Measurements from ENCODE around the gene APBA2. TPM values are rescaled to one million over a fixed set of nuclear protein-coding genes. Genes with fewer than 3 reads are reported as not detected.

The APBA2 gene
- total RNA-seq, 1 donor from 2014 or later = 5.3 TPM

DNA sequence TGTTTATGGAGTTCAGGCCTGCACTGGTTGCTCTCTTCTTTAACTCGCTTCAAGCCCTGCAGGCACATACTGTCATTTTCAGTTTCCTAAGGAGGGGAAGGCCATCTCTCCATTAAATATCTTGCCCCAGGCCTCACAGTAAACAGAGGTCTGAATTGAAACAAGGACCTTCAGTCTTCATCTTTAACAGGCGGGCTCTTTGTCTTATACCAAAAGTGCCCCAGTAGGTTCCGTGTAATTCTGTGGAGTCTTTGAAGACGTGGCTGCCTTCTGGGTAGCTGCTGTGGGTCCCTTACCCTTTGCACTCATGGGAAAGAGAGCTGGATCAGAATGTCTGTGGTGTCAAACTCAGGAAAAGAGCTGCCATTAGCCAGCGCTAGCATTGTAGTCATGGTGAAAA lies 161.2 kb downstream of the APBA2 start:
- Histone ChIP-seq H3K27me3 (ENCODE audit: control insufficient read depth, insufficient read depth, low read length) (no peaks in the 10 kb centered on the region), H3K36me3 (ENCODE audit: control insufficient read depth, insufficient read depth, low read length) (no peaks in the 10 kb centered on the region), H3K4me3 (ENCODE audit: low read depth, low read length) (no peak overlapping the region)
- FAIRE-seq (no peak), DNase-seq (ENCODE audit: low read depth) (no peak)
- no peak for TF ChIP-seq CTCF (IDR thresholded peaks at IDR 0.05; ENCODE audit: insufficient read depth, low read length, severe bottlenecking)

- Histone ChIP-seq H3K4me3 (ENCODE audit: low read depth, low read length) (no peak overlapping the region), H3K36me3 (ENCODE audit: control insufficient read depth, insufficient read depth, low read length) (no peaks in the 10 kb centered on the region), H3K27me3 (ENCODE audit: control insufficient read depth, insufficient read depth, low read length) (no peaks in the 10 kb centered on the region)
- DNase-seq (ENCODE audit: low read depth) = no peak
- no peak for FAIRE-seq
- no peak for TF ChIP-seq CTCF (IDR thresholded peaks at IDR 0.05; ENCODE audit: insufficient read depth, low read length, severe bottlenecking)
These were observed 162.2 kb downstream of the APBA2 start for GRCh38 chr15:29048011-29048410.

- no peak for DNase-seq (ENCODE audit: low read depth)
- no peaks in the 10 kb centered on the region for H3K27me3 ChIP-seq (ENCODE audit: control insufficient read depth, insufficient read depth, low read length)
- no peak for FAIRE-seq
These were observed 165.1 kb downstream of the APBA2 start for GRCh38 chr15:29050870-29051269.

DNA sequence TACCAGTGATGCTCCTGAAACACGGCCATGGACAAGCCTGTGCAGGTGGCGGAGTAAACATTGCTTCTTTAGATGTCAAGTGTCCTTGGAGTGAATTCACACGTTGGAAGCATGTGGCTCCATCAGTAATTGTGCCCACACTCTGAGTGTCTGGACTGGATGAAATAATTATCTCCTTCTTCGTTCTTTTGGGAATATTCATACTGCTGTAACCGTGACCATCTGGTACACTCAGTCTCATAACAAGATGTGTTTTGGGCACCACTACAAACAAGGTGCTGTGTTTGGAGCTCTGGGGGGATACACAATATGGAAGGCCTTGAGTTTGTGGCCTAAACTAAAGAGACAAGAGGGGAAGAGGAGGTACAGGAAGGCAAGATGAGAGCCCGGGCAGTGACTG lies 165.6 kb downstream of the APBA2 start:
- H3K36me3 ChIP-seq (ENCODE audit: control insufficient read depth, insufficient read depth, low read length) = no peaks in the 10 kb centered on the region
- no peak for TF ChIP-seq CTCF (IDR thresholded peaks at IDR 0.05; ENCODE audit: insufficient read depth, low read length, severe bottlenecking)
- no peak overlapping the region for H3K4me3 ChIP-seq (ENCODE audit: low read depth, low read length)
- no peaks in the 10 kb centered on the region for H3K27me3 ChIP-seq (ENCODE audit: control insufficient read depth, insufficient read depth, low read length)
- no peak for FAIRE-seq
- DNase-seq (ENCODE audit: low read depth) = no peak

More at GRCh38 chr15:29050870-29051269, 165.1 kb downstream of the APBA2 start:
- no peak for TF ChIP-seq CTCF (IDR thresholded peaks at IDR 0.05; ENCODE audit: insufficient read depth, low read length, severe bottlenecking)
- no peak overlapping the region for H3K4me3 ChIP-seq (ENCODE audit: low read depth, low read length)
- H3K36me3 ChIP-seq (ENCODE audit: control insufficient read depth, insufficient read depth, low read length) = no peaks in the 10 kb centered on the region

DNA sequence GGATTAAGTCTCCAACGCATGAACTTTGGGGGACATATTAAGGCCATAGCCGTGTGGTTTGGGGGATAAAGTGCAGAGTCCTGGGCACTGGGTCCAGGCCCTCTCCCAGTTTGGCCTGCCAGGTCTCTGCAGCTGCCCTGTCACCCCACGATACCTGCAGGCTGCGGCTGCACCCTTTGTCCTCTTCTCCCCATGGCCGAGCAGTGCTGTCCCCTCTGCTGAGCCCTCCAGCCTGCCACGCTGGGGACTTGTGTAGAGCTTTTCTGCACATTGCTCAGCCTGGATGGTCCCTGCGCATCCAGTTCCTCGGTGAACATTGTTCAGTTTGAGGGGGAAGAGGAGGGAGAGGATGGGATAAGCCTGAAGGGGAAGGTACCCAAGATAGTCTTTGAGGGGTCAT lies 167.2 kb downstream of the APBA2 start:
- TF ChIP-seq CTCF (IDR thresholded peaks at IDR 0.05; ENCODE audit: insufficient read depth, low read length, severe bottlenecking) = no peak
- DNase-seq (ENCODE audit: low read depth) = no peak
- FAIRE-seq = no peak

DNA sequence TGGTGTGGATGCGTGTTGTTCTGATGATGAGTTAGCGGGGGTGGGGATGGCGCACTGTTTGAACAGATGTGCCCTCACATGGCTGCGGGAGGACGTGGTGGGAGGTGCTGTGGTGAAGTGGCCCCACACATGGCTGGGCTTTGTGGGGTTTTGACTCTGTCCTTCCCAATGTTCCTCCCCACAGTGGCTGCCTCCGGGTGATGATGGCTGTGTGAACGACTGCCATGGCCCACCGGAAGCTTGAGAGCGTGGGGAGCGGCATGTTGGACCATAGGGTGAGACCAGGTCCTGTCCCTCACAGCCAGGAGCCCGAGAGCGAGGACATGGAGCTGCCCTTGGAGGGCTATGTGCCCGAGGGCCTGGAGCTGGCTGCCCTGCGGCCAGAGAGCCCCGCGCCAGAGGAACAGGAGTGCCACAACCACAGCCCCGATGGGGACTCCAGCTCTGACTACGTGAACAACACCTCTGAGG lies 167.9 kb downstream of the APBA2 start:
- no peak for DNase-seq (ENCODE audit: low read depth)
- TF ChIP-seq CTCF (IDR thresholded peaks at IDR 0.05; ENCODE audit: insufficient read depth, low read length, severe bottlenecking) = no peak
- H3K27me3 ChIP-seq (ENCODE audit: control insufficient read depth, insufficient read depth, low read length) = no peaks in the 10 kb centered on the region
- H3K36me3 ChIP-seq (ENCODE audit: control insufficient read depth, insufficient read depth, low read length) = no peaks in the 10 kb centered on the region
- no peak for FAIRE-seq
- H3K4me3 ChIP-seq (ENCODE audit: low read depth, low read length) = no peak overlapping the region

More for the DNA sequence above, 167.2 kb downstream of the APBA2 start:
- no peak overlapping the region for H3K4me3 ChIP-seq (ENCODE audit: low read depth, low read length)
- no peaks in the 10 kb centered on the region for H3K27me3 ChIP-seq (ENCODE audit: control insufficient read depth, insufficient read depth, low read length)
- no peaks in the 10 kb centered on the region for H3K36me3 ChIP-seq (ENCODE audit: control insufficient read depth, insufficient read depth, low read length)
